Stimulated activated CD8-positive, alpha-beta memory T cell treated with anti-CD3 and anti-CD28 coated beads, Interleukin-4, amount 100 ng/mL, for 48 hours (primary cell): ENCODE measurements around the gene ERC2.

Experiments used
- DNase-seq: peaks from one replicate; pipeline ENCODE4 v3.0.0-alpha.2; 2020

ERC2 gene

DNA sequence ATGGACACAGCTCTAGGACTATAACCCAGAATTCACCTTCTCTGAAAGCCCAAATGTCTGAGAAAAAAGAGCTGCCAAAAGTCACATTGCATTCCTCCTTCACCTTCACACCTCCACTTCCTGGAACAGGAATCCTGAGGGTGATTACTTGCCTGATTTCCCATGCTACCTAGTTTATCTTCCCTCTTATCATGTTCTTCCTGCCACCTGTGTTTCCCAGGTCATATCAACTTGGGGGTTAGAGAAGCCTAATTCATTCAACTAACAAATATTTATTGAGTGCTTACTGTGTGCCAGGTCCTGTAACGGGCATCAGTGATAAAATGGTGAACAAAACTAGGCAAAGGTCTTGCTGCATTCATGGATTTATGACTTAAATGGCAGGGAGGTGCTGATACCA, 701.5 kb downstream of the ERC2 start:
- DNase-seq: no peak

GRCh38 chr3:55765906-55766701, 702.2 kb downstream of the ERC2 start:
- no peak for DNase-seq

- DNase-seq: no peak
Measured at GRCh38 chr3:55765398-55765797, 702.9 kb downstream of the ERC2 start.

DNA sequence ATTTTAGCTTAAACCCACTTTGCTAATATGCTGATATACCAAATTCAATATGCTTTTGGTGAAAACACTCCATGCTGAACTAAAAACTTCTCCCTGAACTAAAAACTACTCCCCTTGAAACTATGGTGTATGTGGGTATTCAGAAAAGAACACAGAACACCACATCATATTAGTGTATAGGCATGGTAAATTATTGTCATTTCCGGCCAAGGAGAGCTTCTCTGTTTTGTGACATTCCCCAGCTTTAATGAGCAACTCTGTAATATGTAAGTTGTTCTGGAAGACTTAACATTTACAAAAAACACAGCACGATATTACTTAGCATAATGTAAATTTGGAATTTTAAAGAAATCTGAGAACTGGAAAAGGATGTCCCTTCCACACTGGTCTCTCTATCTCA, 711.3 kb downstream of the ERC2 start:
- no peak for DNase-seq

DNA sequence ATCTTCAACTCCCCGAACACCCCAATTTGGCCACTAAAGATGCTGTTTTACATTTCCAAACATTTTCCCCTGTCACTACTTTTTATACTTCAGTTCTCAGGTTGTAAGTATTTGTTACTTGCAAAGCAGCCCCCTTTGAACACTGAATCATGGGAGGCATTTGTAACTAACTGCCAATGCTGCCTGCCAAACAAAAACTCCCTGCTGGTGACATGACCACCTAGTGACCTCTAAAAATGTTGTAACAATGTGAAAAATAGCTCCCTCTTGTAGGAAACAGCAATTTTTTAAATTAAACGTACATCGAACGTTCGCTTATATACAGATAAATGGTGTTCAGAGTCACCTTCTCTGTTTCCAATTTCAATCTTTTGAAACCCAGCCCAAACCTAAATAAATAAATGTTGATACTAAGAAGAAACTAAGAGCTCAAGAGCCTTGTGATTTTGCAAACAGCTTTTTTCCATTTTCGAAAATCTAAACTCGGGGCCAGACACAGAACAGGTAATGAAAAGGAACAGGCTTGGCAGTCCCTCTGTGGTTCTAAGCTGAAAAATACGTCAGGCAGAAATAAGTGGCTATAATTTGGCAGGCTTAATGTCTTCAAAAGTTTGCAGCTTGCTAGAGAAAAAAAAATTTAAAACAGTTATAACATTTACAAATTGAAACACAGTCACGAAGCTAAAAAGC, 712.6 kb downstream of the ERC2 start:
- no peak for DNase-seq

GRCh38 chr3:55752911-55753310, 715.4 kb downstream of the ERC2 start:
- DNase-seq: no peak

DNA sequence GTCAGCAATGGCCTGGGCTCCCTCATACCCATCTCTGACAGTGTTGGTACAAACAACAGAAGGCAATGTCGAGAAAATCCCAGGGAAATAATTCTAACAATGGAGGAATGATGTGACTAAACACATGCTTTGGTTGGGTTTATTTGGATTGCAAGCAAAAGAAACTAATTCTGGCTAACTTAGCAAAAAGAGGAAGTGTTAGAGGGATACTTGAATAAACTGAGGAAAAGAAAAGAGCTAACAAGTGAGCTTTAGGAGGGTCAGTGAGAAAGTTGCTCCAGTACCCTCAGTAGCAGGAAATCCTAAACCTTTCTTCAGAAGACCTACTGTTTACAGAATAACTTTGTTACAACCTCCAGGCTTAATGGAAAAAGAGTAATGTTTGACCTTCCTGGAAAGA, 716.5 kb downstream of the ERC2 start:
- no peak for DNase-seq

- no peak for DNase-seq
Measured at GRCh38 chr3:55750525-55750924, 717.7 kb downstream of the ERC2 start.

DNA sequence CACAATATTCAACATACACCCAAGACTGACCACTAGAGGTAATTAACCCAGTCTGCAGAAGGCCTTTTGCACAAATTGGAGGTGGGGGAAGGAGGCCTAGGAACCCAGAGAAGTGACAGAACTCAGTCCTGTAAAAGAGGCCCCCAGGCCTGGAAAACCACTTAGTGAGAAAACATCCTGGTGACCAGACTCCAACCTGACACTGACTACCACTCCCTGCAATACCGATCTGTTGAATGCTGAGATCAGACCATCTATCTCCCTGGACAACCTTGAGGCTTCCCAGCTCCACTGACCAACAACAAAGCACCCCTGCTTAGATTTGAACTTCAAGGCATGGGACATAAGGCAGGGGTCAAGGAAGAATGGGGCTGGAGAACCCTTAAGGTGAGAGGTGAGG, 719.2 kb downstream of the ERC2 start:
- no peak for DNase-seq

GRCh38 chr3:55746808-55747413, 721.4 kb downstream of the ERC2 start:
- no peak for DNase-seq

DNA sequence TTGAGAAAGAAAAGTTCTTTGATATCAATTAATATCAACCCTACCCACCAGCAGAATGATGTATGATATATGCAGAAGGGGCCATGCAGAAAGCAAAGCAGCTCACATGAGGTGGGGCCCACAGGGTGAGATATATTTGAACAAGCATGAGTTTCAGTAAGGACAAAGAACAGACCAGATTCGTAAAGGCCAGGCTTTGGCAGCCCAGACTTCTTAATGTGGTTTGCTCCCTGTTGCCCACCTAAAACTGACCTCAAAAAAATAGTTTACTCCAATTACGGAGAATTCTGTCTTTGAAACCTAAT, 725.5 kb downstream of the ERC2 start:
- DNase-seq: no peak

DNA sequence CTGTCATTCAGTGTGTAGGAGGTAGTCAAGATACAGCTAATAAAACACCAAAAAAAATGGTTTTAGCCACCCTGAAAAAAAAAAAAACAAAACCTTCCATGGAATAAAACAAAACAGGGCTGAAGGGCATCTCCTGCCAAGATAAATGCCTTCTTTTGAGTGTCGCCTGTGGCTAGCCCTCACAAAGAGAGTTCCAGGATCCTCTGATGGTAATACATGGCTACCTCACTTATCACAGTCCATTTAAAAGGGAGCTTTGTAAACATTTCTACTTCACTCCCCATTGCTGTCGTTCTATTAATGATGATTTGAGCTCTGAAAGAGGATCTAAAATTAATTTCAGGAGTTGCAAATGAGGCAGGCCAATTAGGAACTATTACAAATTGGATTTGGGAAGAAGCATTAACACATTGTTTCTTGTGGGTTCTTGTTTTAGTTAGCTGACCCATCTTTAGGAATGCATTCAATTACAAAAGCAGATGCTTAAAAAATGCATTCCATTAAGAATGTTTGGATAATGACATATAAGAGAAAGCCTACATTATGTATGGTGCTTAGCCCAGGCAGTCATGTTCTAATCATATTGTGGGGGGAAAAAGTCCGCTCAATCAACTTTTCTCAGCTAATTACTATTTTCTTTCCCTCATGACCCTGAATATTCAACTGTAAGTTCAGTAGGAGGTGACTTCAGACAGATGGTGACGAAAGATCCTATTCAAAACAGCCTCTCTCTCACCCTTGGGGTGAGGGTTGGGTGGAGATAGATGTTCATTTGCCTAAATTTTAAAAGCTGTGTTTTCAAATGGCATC, 726.0 kb downstream of the ERC2 start:
- DNase-seq: no peak

- no peak for DNase-seq
Measured at GRCh38 chr3:55737186-55737585, 731.1 kb downstream of the ERC2 start.

DNA sequence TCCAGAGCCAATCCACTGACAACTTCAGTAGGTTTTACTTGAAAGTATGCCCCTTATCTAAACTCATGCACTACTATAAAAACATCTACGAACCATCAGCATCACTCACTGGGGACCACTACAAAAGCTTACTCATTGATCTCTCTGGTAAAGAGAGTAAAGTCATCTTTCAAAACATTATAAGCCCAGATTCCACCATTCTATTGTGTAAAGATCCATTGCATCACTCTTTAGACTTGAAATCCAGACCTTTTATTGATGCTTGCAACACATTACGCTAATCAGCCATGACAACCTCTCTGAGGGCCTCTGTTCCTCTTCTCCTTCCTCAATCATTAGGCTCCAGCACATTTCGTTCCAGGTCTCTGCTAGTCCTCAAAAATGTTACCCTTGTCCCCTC, 732.3 kb downstream of the ERC2 start:
- DNase-seq: no peak

DNA sequence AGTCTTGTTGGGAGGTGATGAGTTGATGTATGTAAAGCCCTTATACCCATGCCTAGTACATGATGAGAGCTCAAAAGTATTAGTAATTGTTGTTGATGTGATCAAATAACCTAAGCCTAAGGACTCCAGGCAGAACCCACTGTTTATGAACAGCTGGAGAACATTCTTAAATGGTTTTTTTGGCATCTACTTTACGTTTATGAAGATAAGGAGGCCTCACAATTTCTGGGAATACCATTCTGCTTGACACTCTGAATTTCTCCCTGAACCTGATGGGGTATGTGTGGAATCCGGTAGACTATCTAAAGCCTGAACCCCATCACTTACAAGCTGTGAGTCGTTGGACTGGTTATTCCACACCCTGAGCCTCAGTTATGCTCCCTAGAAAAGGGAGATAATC, 736.5 kb downstream of the ERC2 start:
- DNase-seq: no peak

- no peak for DNase-seq
Measured at GRCh38 chr3:55729546-55729945, 738.7 kb downstream of the ERC2 start.

DNA sequence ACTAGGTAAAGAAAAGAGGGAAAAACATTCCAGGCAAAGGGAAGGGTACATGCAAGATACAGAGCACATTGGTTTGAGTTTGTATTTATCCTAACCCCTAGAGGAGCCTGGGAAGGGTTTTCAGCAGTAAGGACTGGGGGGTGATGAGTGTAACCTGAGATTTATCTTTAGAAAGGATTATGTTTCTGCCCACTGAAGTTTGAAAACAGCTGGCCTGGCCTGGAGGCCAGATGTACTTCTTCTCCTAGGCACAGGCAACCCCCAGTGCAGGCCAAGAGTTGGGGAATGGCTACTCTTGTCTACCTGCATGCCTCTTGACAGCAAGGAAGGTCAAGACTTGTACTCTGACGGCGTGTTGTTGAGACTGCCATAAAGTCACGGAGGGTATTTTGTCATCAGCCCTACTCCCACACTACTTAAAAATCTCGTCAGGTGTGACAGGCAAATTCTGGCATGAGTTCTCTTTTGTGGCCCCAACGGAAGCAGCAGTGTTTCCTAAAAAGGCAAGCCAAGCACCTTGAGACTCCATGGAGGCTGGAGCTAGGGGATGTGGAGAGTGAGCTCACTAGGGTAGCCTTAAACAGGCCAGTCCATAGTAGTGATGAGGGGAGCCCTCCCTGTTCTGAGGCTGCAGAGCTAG, 739.7 kb downstream of the ERC2 start:
- no peak for DNase-seq

GRCh38 chr3:55726501-55726775, 741.8 kb downstream of the ERC2 start:
- no peak for DNase-seq

GRCh38 chr3:55725681-55726500, 742.4 kb downstream of the ERC2 start:
- no peak for DNase-seq

DNA sequence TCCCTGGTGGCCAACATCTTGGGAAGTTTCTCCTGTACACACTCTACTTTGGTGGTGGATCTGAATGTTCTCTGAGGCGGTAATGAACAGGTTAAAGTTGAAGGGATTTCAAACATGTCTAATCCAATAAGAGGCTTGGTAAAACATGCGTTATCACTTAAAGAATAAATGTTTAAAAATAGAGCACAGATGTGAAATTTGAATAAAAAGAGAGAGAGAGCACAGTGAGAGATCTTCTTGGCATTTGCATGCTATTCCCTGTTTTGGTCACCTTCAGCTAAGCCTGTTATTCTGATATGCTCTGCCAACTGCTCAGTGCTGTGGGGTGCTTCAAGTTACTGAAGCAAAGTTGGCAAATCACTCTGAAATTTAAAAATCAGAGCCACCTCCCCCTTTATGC, 743.4 kb downstream of the ERC2 start:
- DNase-seq: no peak

- no peak for DNase-seq
Measured at GRCh38 chr3:55724407-55724784, 743.9 kb downstream of the ERC2 start.

- DNase-seq: no peak
Measured at GRCh38 chr3:55723653-55724406, 744.4 kb downstream of the ERC2 start.
